Neural cell (in vitro differentiated cells): ENCODE data around the gene PARP12.

Experiments
- EP300 ChIP-seq: fragments of 450-650 bp; conservative IDR thresholded peaks from 2 replicates; pipeline ENCODE4 v1.6.1; 2014; ENCODE audit warnings: antibody characterized with exemption, mild to moderate bottlenecking, moderate library complexity; ENCODE audit not compliant: poor library complexity, severe bottlenecking
- EZH2 ChIP-seq: fragments of 200-600, 300-800 bp; shearing (Covaris generic), sonication (generic); IDR thresholded peaks from 2 replicates; pipeline ENCODE4 v1.6.1; 2014; ENCODE audit warnings: antibody characterized with exemption, low read length, borderline replicate concordance, mild to moderate bottlenecking; ENCODE audit not compliant: insufficient read depth, poor library complexity, severe bottlenecking
- MXI1 ChIP-seq: fragments of 450-650 bp; conservative IDR thresholded peaks from 2 replicates; pipeline ENCODE4 v1.6.1; 2014; ENCODE audit warnings: antibody characterized with exemption, mild to moderate bottlenecking; ENCODE audit not compliant: poor library complexity, severe bottlenecking
- POLR2AphosphoS5 ChIP-seq: IDR thresholded peaks from 2 replicates; pipeline ENCODE4 v1.6.1; 2012
- RAD21 ChIP-seq: fragments of 450-650 bp; conservative IDR thresholded peaks from 2 replicates; pipeline ENCODE4 v1.6.1; 2014; ENCODE audit warnings: antibody characterized with exemption, mild to moderate bottlenecking, moderate library complexity
- SMC3 ChIP-seq: fragments of 450-650 bp; conservative IDR thresholded peaks from 2 replicates; pipeline ENCODE4 v1.6.1; 2014; ENCODE audit warnings: antibody characterized with exemption, mild to moderate bottlenecking, moderate library complexity; ENCODE audit not compliant: poor library complexity
- TF ChIP-seq, protein P1 (sequence below): fragments of 450-650 bp; IDR thresholded peaks from 2 replicates; pipeline ENCODE4 v1.5.1; 2014; ENCODE audit warnings: antibody characterized with exemption, mild to moderate bottlenecking, moderate library complexity; ENCODE audit not compliant: poor library complexity, severe bottlenecking
- TF ChIP-seq, protein P2 (sequence below): IDR thresholded peaks from 2 replicates; pipeline ENCODE4 v1.6.1; 2012; ENCODE audit warnings: borderline replicate concordance

DNA sequence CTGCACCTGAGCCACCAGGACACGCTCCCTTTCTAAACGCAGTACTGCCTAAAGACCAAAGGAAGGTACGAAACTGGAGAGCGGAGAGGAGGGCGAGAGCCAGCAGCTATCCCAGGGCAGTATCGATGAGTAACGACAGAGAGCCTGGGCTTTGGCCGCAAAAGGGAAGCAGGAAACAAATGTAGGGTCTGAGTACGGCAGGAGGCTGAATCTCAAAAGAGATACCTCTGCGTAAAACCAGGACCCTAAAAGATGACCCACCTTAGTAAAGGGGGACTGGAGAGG is 20.4 kb downstream of the PARP12 start:
- TF ChIP-seq, protein P1, sequence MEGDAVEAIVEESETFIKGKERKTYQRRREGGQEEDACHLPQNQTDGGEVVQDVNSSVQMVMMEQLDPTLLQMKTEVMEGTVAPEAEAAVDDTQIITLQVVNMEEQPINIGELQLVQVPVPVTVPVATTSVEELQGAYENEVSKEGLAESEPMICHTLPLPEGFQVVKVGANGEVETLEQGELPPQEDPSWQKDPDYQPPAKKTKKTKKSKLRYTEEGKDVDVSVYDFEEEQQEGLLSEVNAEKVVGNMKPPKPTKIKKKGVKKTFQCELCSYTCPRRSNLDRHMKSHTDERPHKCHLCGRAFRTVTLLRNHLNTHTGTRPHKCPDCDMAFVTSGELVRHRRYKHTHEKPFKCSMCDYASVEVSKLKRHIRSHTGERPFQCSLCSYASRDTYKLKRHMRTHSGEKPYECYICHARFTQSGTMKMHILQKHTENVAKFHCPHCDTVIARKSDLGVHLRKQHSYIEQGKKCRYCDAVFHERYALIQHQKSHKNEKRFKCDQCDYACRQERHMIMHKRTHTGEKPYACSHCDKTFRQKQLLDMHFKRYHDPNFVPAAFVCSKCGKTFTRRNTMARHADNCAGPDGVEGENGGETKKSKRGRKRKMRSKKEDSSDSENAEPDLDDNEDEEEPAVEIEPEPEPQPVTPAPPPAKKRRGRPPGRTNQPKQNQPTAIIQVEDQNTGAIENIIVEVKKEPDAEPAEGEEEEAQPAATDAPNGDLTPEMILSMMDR = no peak
- TF ChIP-seq, protein P2, sequence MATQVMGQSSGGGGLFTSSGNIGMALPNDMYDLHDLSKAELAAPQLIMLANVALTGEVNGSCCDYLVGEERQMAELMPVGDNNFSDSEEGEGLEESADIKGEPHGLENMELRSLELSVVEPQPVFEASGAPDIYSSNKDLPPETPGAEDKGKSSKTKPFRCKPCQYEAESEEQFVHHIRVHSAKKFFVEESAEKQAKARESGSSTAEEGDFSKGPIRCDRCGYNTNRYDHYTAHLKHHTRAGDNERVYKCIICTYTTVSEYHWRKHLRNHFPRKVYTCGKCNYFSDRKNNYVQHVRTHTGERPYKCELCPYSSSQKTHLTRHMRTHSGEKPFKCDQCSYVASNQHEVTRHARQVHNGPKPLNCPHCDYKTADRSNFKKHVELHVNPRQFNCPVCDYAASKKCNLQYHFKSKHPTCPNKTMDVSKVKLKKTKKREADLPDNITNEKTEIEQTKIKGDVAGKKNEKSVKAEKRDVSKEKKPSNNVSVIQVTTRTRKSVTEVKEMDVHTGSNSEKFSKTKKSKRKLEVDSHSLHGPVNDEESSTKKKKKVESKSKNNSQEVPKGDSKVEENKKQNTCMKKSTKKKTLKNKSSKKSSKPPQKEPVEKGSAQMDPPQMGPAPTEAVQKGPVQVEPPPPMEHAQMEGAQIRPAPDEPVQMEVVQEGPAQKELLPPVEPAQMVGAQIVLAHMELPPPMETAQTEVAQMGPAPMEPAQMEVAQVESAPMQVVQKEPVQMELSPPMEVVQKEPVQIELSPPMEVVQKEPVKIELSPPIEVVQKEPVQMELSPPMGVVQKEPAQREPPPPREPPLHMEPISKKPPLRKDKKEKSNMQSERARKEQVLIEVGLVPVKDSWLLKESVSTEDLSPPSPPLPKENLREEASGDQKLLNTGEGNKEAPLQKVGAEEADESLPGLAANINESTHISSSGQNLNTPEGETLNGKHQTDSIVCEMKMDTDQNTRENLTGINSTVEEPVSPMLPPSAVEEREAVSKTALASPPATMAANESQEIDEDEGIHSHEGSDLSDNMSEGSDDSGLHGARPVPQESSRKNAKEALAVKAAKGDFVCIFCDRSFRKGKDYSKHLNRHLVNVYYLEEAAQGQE = no peak
- TF ChIP-seq SMC3 = no peak
- TF ChIP-seq EZH2 = no peak
- no peak for TF ChIP-seq POLR2AphosphoS5
- no peak for TF ChIP-seq EP300
- no peak for TF ChIP-seq MXI1
- TF ChIP-seq RAD21 = no peak
